A673 (cell line): ENCODE data around the gene KIF7. TPM values are rescaled to one million over a fixed set of nuclear protein-coding genes. Genes with fewer than 3 reads are reported as not detected.

Experiments used
- Bru-seq: library from RNA; stranded (reverse); fragments of 400-500 nt; gene quantifications from one replicate; lab custom pipeline; 2021; lab: Mats Ljungman, UMichigan
- BruChase-seq, 2 experiments: library from RNA; stranded (reverse); fragments of 400-500 nt; gene quantifications; one replicate each; lab custom pipeline; 2021; lab: Mats Ljungman, UMichigan
- BruUV-seq: library from RNA; stranded (reverse); fragments of 400-500 nt; replicated peaks from 2 replicates; lab custom pipeline; 2021; lab: Mats Ljungman, UMichigan
- CTCF ChIA-PET: fragments of 300-600 bp; sonication (Branson Sonifier 250); formaldehyde crosslinking; loops from one replicate; lab custom pipeline; 2022; ENCODE audit warnings: antibody characterized with exemption; lab: Charles Lee
- POLR2A ChIA-PET: fragments of 300-600 bp; sonication (Branson Sonifier 250); formaldehyde crosslinking; loops from one replicate; lab custom pipeline; 2022; ENCODE audit warnings: antibody characterized with exemption; ENCODE audit not compliant: low non-redundant PET; lab: Charles Lee
- DNase-seq: peaks from one replicate; pipeline ENCODE4 v3.0.0-alpha.2; 2015; ENCODE audit warnings: low spot score
- H3K27ac ChIP-seq: fragments of 200-600 bp; sonication (generic); 2 replicates; pipeline ENCODE4 v1.5.1; 2016; ENCODE audit warnings: mixed run types, low read depth, mild to moderate bottlenecking, mixed read lengths, antibody characterized with exemption, low read length; ENCODE audit not compliant: poor library complexity, severe bottlenecking
- H3K27me3 ChIP-seq: fragments of 200-600 bp; sonication (generic); replicated peaks from 2 replicates; pipeline ENCODE4 v1.6.1; 2017; ENCODE audit warnings: mixed run types, low read depth, mild to moderate bottlenecking, mixed read lengths, antibody characterized with exemption, low read length; ENCODE audit not compliant: insufficient read depth, poor library complexity
- H3K36me3 ChIP-seq: fragments of 200-600 bp; sonication (generic); 2 replicates; pipeline ENCODE4 v1.6.1; 2016; ENCODE audit warnings: mixed run types, mild to moderate bottlenecking, mixed read lengths, antibody characterized with exemption, low read length; ENCODE audit not compliant: insufficient read depth, poor library complexity, severe bottlenecking
- H3K4me1 ChIP-seq: fragments of 200-600 bp; sonication (generic); 2 replicates; pipeline ENCODE4 v1.6.1; 2017; ENCODE audit warnings: mixed run types, mild to moderate bottlenecking, mixed read lengths, antibody characterized with exemption, low read length; ENCODE audit not compliant: insufficient read depth, poor library complexity, severe bottlenecking
- H3K4me3 ChIP-seq: fragments of 200-600 bp; sonication (generic); 2 replicates; pipeline ENCODE4 v1.5.1; 2016; ENCODE audit warnings: low read depth, mixed run types, mild to moderate bottlenecking, mixed read lengths, low read length; ENCODE audit not compliant: poor library complexity, severe bottlenecking
- H3K9me3 ChIP-seq: fragments of 200-600 bp; sonication (generic); 2 replicates; pipeline ENCODE4 v1.6.1; 2016; ENCODE audit warnings: mixed run types, low read depth, mild to moderate bottlenecking, mixed read lengths, antibody characterized with exemption, low read length; ENCODE audit not compliant: poor library complexity, severe bottlenecking
- EZH2 ChIP-seq: fragments of 200-600 bp; sonication (generic); IDR thresholded peaks from 2 replicates; pipeline ENCODE4 v1.6.1; 2017; ENCODE audit warnings: borderline replicate concordance, low read depth, mild to moderate bottlenecking, mixed read lengths, antibody characterized with exemption, low read length; ENCODE audit not compliant: poor library complexity, severe bottlenecking
- intact Hi-C: fragments of 100-400 bp; cut with micrococcal nuclease; formaldehyde crosslinking; loops from one replicate; pipeline ENCODE4 v1.10.0; 2022; ENCODE audit not compliant: unreplicated experiment
- long read RNA-seq: library from polyadenylated mRNA; stranded (forward); transcript quantifications from one replicate; pipeline ENCODE4 v2.0.0, GENCODE V29; 2022
- total RNA-seq: library from RNA; stranded (reverse); gene quantifications from 2 replicates; pipeline ENCODE4 v1.2.3, GENCODE V29; 2021
- TF ChIP-seq, protein P1 (sequence below): fragments of 300-800, 200-600 bp; sonication (generic); conservative IDR thresholded peaks from 2 replicates; pipeline ENCODE4 v1.5.1; 2017; ENCODE audit warnings: low read depth, mild to moderate bottlenecking, antibody characterized with exemption, low read length, moderate library complexity, mixed read lengths

Gene KIF7, protein sequence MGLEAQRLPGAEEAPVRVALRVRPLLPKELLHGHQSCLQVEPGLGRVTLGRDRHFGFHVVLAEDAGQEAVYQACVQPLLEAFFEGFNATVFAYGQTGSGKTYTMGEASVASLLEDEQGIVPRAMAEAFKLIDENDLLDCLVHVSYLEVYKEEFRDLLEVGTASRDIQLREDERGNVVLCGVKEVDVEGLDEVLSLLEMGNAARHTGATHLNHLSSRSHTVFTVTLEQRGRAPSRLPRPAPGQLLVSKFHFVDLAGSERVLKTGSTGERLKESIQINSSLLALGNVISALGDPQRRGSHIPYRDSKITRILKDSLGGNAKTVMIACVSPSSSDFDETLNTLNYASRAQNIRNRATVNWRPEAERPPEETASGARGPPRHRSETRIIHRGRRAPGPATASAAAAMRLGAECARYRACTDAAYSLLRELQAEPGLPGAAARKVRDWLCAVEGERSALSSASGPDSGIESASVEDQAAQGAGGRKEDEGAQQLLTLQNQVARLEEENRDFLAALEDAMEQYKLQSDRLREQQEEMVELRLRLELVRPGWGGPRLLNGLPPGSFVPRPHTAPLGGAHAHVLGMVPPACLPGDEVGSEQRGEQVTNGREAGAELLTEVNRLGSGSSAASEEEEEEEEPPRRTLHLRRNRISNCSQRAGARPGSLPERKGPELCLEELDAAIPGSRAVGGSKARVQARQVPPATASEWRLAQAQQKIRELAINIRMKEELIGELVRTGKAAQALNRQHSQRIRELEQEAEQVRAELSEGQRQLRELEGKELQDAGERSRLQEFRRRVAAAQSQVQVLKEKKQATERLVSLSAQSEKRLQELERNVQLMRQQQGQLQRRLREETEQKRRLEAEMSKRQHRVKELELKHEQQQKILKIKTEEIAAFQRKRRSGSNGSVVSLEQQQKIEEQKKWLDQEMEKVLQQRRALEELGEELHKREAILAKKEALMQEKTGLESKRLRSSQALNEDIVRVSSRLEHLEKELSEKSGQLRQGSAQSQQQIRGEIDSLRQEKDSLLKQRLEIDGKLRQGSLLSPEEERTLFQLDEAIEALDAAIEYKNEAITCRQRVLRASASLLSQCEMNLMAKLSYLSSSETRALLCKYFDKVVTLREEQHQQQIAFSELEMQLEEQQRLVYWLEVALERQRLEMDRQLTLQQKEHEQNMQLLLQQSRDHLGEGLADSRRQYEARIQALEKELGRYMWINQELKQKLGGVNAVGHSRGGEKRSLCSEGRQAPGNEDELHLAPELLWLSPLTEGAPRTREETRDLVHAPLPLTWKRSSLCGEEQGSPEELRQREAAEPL (N-terminal part only)
- total RNA-seq (9.5 and 11.3 TPM in 2 replicates), Bru-seq, nascent RNA (percentile 57 among the genes with signal in this experiment), BruChase-seq, experiment 1, labeled RNA remaining after a 2-hour chase (percentile 62 among the genes with signal in this experiment), BruChase-seq, experiment 2, labeled RNA remaining after a 6-hour chase (percentile 66 among the genes with signal in this experiment)
- long read RNA-seq, full-length matches to known transcripts: 3 of 127 reads
- long read RNA-seq, partial matches to known transcripts: 4 of 127 reads
- long read RNA-seq, other reads (novel, unspliced or antisense): 120 of 127 reads

DNA sequence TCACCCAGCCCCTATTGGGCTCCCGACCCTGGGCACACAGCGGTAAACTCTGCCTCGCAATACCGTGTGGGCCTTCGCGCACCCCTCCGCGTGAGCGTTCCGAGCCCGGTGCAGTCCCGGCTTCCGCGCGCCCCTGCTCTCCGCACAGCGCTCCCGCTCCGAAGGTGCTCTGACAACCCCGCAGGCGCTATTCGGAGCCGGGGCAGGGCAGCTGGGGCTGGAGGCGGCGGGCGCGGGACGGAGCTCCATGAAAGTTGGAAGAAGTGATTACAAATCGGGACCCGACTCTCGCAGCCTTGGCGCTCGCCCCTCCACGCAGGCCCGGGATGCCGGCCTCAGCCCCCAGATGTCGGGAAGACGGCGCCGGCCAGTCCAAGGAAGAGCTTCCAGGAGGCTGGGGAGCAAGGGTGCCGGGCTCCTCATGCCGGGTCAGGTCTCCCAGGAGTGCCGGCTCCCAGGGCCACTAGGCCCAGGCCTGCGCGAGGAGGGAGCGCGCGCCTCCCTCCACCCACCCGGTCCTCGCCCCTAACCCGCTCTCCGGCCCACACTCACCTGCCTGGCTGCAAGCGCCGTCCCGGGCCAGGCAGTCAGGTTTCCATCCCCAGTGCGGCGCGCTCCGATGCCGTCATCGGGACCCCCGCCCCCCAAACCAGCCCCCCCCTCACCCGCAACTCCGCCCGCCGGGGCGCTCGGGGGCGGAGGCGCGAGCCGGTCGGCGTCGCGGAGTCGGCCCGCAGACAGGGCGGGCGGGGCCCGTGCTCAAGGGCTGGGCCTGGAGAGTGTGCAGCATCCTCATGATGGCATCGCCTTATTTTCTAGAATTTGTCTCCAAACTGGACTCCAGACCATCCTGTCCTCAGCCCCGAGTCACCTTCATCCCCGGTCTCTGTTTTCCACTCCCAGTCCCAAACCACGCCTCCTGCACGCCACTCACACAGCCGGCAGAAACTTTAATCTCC, at the start of gene KIF7:
KIF7 (minus strand) TSS at position 621 of the 959 bp plus-strand sequence. CDS start 2,537 bp downstream, outside the sequence.
- TF ChIP-seq, protein P1, sequence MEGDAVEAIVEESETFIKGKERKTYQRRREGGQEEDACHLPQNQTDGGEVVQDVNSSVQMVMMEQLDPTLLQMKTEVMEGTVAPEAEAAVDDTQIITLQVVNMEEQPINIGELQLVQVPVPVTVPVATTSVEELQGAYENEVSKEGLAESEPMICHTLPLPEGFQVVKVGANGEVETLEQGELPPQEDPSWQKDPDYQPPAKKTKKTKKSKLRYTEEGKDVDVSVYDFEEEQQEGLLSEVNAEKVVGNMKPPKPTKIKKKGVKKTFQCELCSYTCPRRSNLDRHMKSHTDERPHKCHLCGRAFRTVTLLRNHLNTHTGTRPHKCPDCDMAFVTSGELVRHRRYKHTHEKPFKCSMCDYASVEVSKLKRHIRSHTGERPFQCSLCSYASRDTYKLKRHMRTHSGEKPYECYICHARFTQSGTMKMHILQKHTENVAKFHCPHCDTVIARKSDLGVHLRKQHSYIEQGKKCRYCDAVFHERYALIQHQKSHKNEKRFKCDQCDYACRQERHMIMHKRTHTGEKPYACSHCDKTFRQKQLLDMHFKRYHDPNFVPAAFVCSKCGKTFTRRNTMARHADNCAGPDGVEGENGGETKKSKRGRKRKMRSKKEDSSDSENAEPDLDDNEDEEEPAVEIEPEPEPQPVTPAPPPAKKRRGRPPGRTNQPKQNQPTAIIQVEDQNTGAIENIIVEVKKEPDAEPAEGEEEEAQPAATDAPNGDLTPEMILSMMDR: no peak
- no peak for TF ChIP-seq EZH2
- Histone ChIP-seq H3K36me3 (no peaks in the 10 kb centered on the region), H3K4me3 (peak within 1 kb of the TSS; percentile 80), H3K27ac (peak within 1 kb of the TSS; percentile 24), H3K27me3 (no peaks in the 10 kb centered on the region), H3K9me3 (no peaks in the 10 kb centered on the region), H3K4me1 (no peaks in the 10 kb centered on the region)
- intact Hi-C loops: no loop called here
- ChIA-PET POLR2A (no interaction called here), CTCF (no interaction called here)
- no TSS peak for BruUV-seq
- DNase-seq: peak; percentile 61

DNA sequence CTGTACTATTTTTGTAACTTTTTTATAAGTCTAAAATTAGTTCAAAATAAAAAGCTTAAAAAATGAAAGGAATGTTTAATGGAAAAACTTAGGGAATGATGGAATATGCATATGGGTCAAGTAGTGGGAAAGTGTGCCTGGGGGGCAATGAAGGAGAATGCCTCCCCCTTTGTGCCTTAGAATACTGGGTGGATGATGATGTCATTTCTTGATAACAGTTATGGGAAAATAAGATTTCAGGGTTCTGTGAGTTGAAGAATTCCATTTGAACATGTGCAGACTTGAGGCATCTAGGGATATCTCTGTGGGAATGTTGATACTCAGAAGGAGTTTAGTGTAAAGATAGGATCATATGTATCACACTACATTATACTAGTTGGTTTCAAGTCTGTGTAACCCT, 49.1 kb upstream of the KIF7 start:
- H3K27ac ChIP-seq: no peak overlapping the region
- intact Hi-C loops: no loop called here
- H3K4me3 ChIP-seq: no peak overlapping the region
- ChIA-PET POLR2A (no interaction called here), CTCF (no interaction called here)
- BruUV-seq: no TSS peak
- H3K27me3 ChIP-seq: peaks cover 6% of the 10 kb centered on the region
- TF ChIP-seq, protein P1: no peak
- no peak for TF ChIP-seq EZH2
- H3K4me1 ChIP-seq: no peaks in the 10 kb centered on the region
- no peaks in the 10 kb centered on the region for H3K9me3 ChIP-seq
- H3K36me3 ChIP-seq: no peaks in the 10 kb centered on the region
- no peak for DNase-seq
